ENCODE data around the gene SCUBE1. TPM values are rescaled to one million over a fixed set of nuclear protein-coding genes. Genes with fewer than 3 reads are reported as not detected.
A peak's percentile ranks its signal among the peaks of the same experiment; 100 is the strongest.

The SCUBE1 gene
- total and polyA plus RNA-seq, 2 of the 8 experiments (the other 6 are each of a cell fraction or from before 2014, with no cell fraction given), result 2.3 to 4.9 TPM

GRCh38 chr22:43220625-43221380, 122.4 kb downstream of the SCUBE1 start:
- CTCF ChIA-PET (ENCODE audit: partially characterized antibody), result interaction anchor here (0.9 to 26.8 kb wide), 6 partner anchors 7 to 125 kb away, joined by 3 to 388 read pairs (median 6); partner anchors contain the start of gene TTLL12

More at GRCh38 chr22:43220625-43221380, 122.4 kb downstream of the SCUBE1 start:
- Histone ChIP-seq H3K79me2 (ENCODE audit: control insufficient read depth in 1 of 2, insufficient read depth in 2 of 2, low read length in 2 of 2) (no peaks in the 10 kb centered on the region), H4K8ac (ENCODE audit: extremely low read depth, insufficient read depth, low read length) (no peak overlapping the region; the same call in 1 of the 2 replicates), H2BK120ac (replicated peaks; ENCODE audit: low read depth, low read length) (no peak overlapping the region), H2AK5ac (ENCODE audit: low read depth, low read length) (no peak overlapping the region), H3K18ac (ENCODE audit: extremely low read depth, low read length) (no peak overlapping the region), H2AFZ (ENCODE audit: low read length) (no peak overlapping the region), H3K27ac (ENCODE audit: low read depth, low read length) (no peak overlapping the region), H2BK15ac (ENCODE audit: low read length) (0 out of 2 replicates have a peak overlapping the region, but pooled peaks have one; percentile 46), H4K5ac (ENCODE audit: insufficient read length, low read depth, low read length) (no peak overlapping the region), H2BK20ac (ENCODE audit: low read length) (no peak overlapping the region), H3K14ac (ENCODE audit: insufficient read length) (no peak overlapping the region), H2BK12ac (ENCODE audit: low read depth, low read length) (no peak overlapping the region), H3K27me3 (replicated peaks in 1 of 4; ENCODE audit: control insufficient read depth in 3 of 4, extremely low read depth in 1 of 4, insufficient read depth in 3 of 4, low read length in 3 of 4) (peaks cover 0 to 4% (median 3%) of the 10 kb centered on the region in 4 experiments; a peak in 3 of 7 replicates), H3K9me3 (ENCODE audit: insufficient read depth in 2 of 2, low read depth in 1 of 2, low read length in 1 of 2) (no peaks in the 10 kb centered on the region), H3K9ac (replicated peaks in 1 of 4; ENCODE audit: extremely low read depth in 1 of 4, low read depth in 3 of 4, low read length in 3 of 4) (no peak overlapping the region), H3K4me3 (ENCODE audit: extremely low read depth in 1 of 4, insufficient read depth in 2 of 4, low read depth in 3 of 4, low read length in 4 of 4) (no peak overlapping the region), H3K4me2 (ENCODE audit: insufficient read depth in 1 of 2, low read depth in 2 of 2, low read length in 2 of 2) (no peak overlapping the region), H3K4me1 (replicated peaks in 1 of 4; ENCODE audit: control insufficient read depth in 3 of 4, insufficient read depth in 4 of 4, low read length in 3 of 4) (peaks cover 0 to 12% (median 4%) of the 10 kb centered on the region in 4 experiments; a peak in 4 of 7 replicates), H4K20me1 (replicated peaks in 1 of 2; ENCODE audit: control insufficient read depth in 1 of 2, insufficient read depth in 2 of 2, low read length in 2 of 2) (no peaks in the 10 kb centered on the region), H2BK5ac (ENCODE audit: low read depth, low read length) (no peak overlapping the region), H3K23me2 (ENCODE audit: low read depth, low read length) (no peaks in the 10 kb centered on the region), H3K4ac (replicated peaks; ENCODE audit: insufficient read length, low read depth, low read length) (no peak overlapping the region), H3K79me1 (ENCODE audit: low read depth, low read length) (no peaks in the 10 kb centered on the region), H4K91ac (replicated peaks; ENCODE audit: insufficient read length, low read length) (no peak overlapping the region), H3K23ac (ENCODE audit: insufficient read length) (no peak overlapping the region), H3K36me3 (ENCODE audit: control insufficient read depth in 2 of 4, insufficient read depth in 4 of 4, low read length in 3 of 4) (no peaks in the 10 kb centered on the region), H3K56ac (replicated peaks; ENCODE audit: insufficient read length, low read depth, low read length) (no peak overlapping the region)
- WGBS, 2 experiments (ENCODE audit: extremely low coverage in 1 of 2, insufficient coverage in 1 of 2, insufficient read length in 1 of 2, insufficient replicate concordance in 2 of 2, low coverage in 1 of 2, low lambda C conversion rate in 2 of 2, missing lambda C conversion rate in 1 of 2), result 84% methylated on average over 21 of the region's 22 CpGs; no CpG with 5 or more reads in 1 of the 2 experiments
- FAIRE-seq, result no peak
- POLR2A ChIA-PET (ENCODE audit: partially characterized antibody), result no interaction called here
- TF ChIP-seq SIN3A (conservative IDR thresholded peaks at IDR 0.05 in 1 of 2, IDR thresholded peaks at IDR 0.05 in 1 of 2; ENCODE audit: low read depth in 1 of 2, low read length in 2 of 2) (no peak), POLR2AphosphoS5 (IDR thresholded peaks at IDR 0.05; ENCODE audit: low read depth, low read length) (no peak)
- DNase-seq (ENCODE audit: low read depth in 1 of 2, low spot score in 2 of 2), result no peak
